DMS79 (cell line): Measurements from ENCODE around the gene SLC26A11.
"Not testable (repeated sequence)": the region's sequence is repeated elsewhere in the genome, so short reads cannot be mapped to it uniquely, and the experiment has no call there.

Experiments
- DNase-seq: peaks from one replicate; lab custom pipeline; 2025; lab: John Stamatoyannopoulos, UW

The SLC26A11 gene

GRCh38 chr17:80283116-80283852 is 63.1 kb downstream of the SLC26A11 start:
- no peak for DNase-seq

- DNase-seq, result no peak
Observed at GRCh38 chr17:80284631-80285030, 64.4 kb downstream of the SLC26A11 start.

- no peak for DNase-seq
Observed at GRCh38 chr17:80285237-80285920, 65.2 kb downstream of the SLC26A11 start.

GRCh38 chr17:80286638-80286960 is 66.4 kb downstream of the SLC26A11 start:
- DNase-seq, result no peak

GRCh38 chr17:80287038-80287437 is 66.8 kb downstream of the SLC26A11 start:
- DNase-seq, result no peak

GRCh38 chr17:80287806-80288567 is 67.8 kb downstream of the SLC26A11 start:
- no peak for DNase-seq

GRCh38 chr17:80289616-80290015 is 69.4 kb downstream of the SLC26A11 start:
- DNase-seq, result no peak

- no peak for DNase-seq
Observed at GRCh38 chr17:80290156-80290555, 69.9 kb downstream of the SLC26A11 start.

GRCh38 chr17:80291260-80291659 is 71.0 kb downstream of the SLC26A11 start:
- no peak for DNase-seq

- DNase-seq, result no peak
Observed at GRCh38 chr17:80291691-80292487, 71.7 kb downstream of the SLC26A11 start.

GRCh38 chr17:80292521-80292971 is 72.3 kb downstream of the SLC26A11 start:
- DNase-seq, result no peak

GRCh38 chr17:80294210-80294609 is 74.0 kb downstream of the SLC26A11 start:
- no peak for DNase-seq

- DNase-seq, result no peak
Observed at GRCh38 chr17:80294653-80295052, 74.4 kb downstream of the SLC26A11 start.

GRCh38 chr17:80295146-80295545 is 74.9 kb downstream of the SLC26A11 start:
- DNase-seq, result no peak

- no peak for DNase-seq
Observed at GRCh38 chr17:80295559-80295958, 75.3 kb downstream of the SLC26A11 start.

GRCh38 chr17:80296221-80296620 is 76.0 kb downstream of the SLC26A11 start:
- DNase-seq, result no peak

- DNase-seq, result no peak
Observed at GRCh38 chr17:80297996-80298560, 77.9 kb downstream of the SLC26A11 start.

- DNase-seq, result not testable (repeated sequence)
Observed at GRCh38 chr17:80299350-80300100, 79.3 kb downstream of the SLC26A11 start.

GRCh38 chr17:80300756-80301155 is 80.5 kb downstream of the SLC26A11 start:
- not testable (repeated sequence) for DNase-seq
